ENCODE measurements around the gene SDF2. TPM values are rescaled to one million over a fixed set of nuclear protein-coding genes. Genes with fewer than 3 reads are reported as not detected.
A peak's percentile ranks its signal among the peaks of the same experiment; 100 is the strongest.

Gene SDF2
- total RNA-seq, 5 donors from 2014 or later (not counting 1 experiment from before 2014, with no cell fraction given): 25.3 to 45.8 (median 43.9) TPM

DNA sequence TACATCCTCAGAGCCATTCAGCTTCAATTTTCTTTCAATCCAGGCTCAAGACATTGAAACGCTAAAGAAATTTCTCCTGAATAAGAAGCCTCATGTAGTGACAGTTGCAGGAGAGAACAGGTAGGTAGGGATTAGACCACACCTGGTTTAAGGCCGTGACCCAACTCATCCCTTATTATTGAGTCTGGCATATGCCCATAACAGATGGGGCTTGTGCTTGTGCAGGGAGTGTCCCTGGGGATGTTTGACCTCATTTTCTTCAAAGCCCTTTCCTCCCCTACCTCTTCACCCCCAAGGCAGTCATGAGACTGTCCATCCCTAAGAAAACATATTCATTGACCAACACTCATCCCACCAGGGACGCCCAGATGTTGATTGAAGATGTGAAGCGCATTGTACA lies 24.6 kb upstream of the SDF2 start:
- Histone ChIP-seq H3K27ac (ENCODE audit: low read length) (no peak overlapping the region), H3K4me1 (ENCODE audit: control insufficient read depth in 1 of 2, extremely low read depth in 1 of 2, insufficient read depth in 2 of 2, low read length in 2 of 2) (no peaks in the 10 kb centered on the region), H3K9me3 (no peaks in the 10 kb centered on the region), H3K36me3 (ENCODE audit: control insufficient read depth in 2 of 2, extremely low read depth in 1 of 2, insufficient read depth in 1 of 2, low read length in 1 of 2) (peaks cover 15 to 94% of the 10 kb centered on the region in 2 donors), H3K4me3 (ENCODE audit: control insufficient read depth in 1 of 2, extremely low read depth in 1 of 2, low read length in 1 of 2) (no peak overlapping the region), H3K27me3 (replicated peaks in 1 of 2; ENCODE audit: control insufficient read depth in 2 of 2, extremely low read depth in 1 of 2, insufficient read depth in 2 of 2, low read length in 1 of 2) (no peaks in the 10 kb centered on the region)
- Mint-ChIP-seq H3K4me3 (no peak overlapping the region), H3K36me3 (peaks cover 72% of the 10 kb centered on the region), H3K9me3 (no peaks in the 10 kb centered on the region), H3K4me1 (no peaks in the 10 kb centered on the region), H3K27ac (no peak overlapping the region), H3K27me3 (no peaks in the 10 kb centered on the region)
- 100% methylated on average over 1 of the region's 4 CpGs for WGBS (ENCODE audit: insufficient coverage)
- no peak for ATAC-seq (replicated peaks in 1 of 4)
- CTCF ChIA-PET: no interaction called here
- no peak for DNase-seq
- POLR2A ChIA-PET: no interaction called here

GRCh38 chr17:28685366-28685765 lies 23.7 kb upstream of the SDF2 start:
- H3K9me3 ChIP-seq: no peaks in the 10 kb centered on the region
- Mint-ChIP-seq H3K27me3 (no peaks in the 10 kb centered on the region), H3K4me3 (no peak overlapping the region), H3K4me1 (no peaks in the 10 kb centered on the region), H3K9me3 (no peaks in the 10 kb centered on the region), H3K27ac (no peak overlapping the region), H3K36me3 (peaks cover 71% of the 10 kb centered on the region)
- CTCF ChIA-PET: no interaction called here
- no peak for ATAC-seq (replicated peaks in 1 of 4)
- 93% methylated on average over 2 of the region's 5 CpGs for WGBS (ENCODE audit: insufficient coverage)
- no peak overlapping the region for H3K27ac ChIP-seq (ENCODE audit: low read length)
- H3K36me3 ChIP-seq (ENCODE audit: control insufficient read depth in 2 of 2, extremely low read depth in 1 of 2, insufficient read depth in 1 of 2, low read length in 1 of 2): peaks cover 15 to 95% of the 10 kb centered on the region in 2 donors
- H3K4me1 ChIP-seq (ENCODE audit: control insufficient read depth in 1 of 2, extremely low read depth in 1 of 2, insufficient read depth in 2 of 2, low read length in 2 of 2): no peaks in the 10 kb centered on the region
- H3K4me3 ChIP-seq (ENCODE audit: control insufficient read depth in 1 of 2, extremely low read depth in 1 of 2, low read length in 1 of 2): no peak overlapping the region
- DNase-seq: no peak
- POLR2A ChIA-PET: no interaction called here
- H3K27me3 ChIP-seq (replicated peaks in 1 of 2; ENCODE audit: control insufficient read depth in 2 of 2, extremely low read depth in 1 of 2, insufficient read depth in 2 of 2, low read length in 1 of 2): no peaks in the 10 kb centered on the region

DNA sequence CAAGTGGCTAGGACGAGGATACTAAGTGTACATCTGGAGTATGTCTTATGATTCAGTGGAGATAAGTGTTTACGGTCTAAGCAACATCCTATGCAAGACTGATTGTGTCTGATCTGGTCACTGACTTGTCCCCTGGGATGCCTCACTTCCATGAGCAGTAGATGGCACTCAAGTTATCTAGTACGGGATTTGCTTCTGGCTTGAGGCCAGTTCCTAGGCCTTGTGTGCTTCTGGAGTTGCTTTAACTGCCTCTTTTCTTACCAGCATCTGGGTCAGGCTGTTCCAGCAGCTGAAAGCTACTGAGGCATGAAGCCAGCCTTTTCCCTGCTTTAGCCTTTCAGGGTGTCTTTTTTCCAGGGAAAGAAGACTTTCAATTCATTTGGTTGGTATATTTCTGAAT lies 23.3 kb upstream of the SDF2 start:
- Mint-ChIP-seq H3K27ac (no peak overlapping the region), H3K36me3 (peaks cover 68% of the 10 kb centered on the region)

DNA sequence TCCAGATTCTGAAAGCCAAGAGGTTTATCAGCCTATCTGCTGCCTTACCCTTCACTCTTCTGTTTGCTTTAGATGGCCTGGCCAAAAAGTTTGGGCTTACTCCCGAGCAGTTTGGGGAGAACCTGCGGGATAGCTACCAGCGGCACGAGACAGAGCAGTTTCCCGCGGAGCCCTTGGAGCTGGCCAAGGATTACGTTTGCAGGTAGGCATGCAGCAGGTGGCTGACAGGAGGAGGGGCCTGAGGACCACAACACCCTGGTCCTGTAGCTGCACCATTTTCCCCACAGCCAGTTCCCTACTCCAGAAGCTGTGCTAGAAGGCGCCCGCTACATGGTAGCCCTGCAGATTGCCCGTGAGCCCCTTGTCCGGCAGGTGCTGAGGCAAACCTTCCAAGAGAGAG lies 20.9 kb upstream of the SDF2 start:
- no peak overlapping the region for H3K4me3 Mint-ChIP-seq
- H3K27ac Mint-ChIP-seq: no peak overlapping the region
- no peaks in the 10 kb centered on the region for H3K9me3 ChIP-seq
- ATAC-seq (replicated peaks in 1 of 4): no peak
- H3K36me3 Mint-ChIP-seq: peaks cover 61% of the 10 kb centered on the region
- no peaks in the 10 kb centered on the region for H3K27me3 ChIP-seq (replicated peaks in 1 of 2; ENCODE audit: control insufficient read depth in 2 of 2, extremely low read depth in 1 of 2, insufficient read depth in 2 of 2, low read length in 1 of 2)
- no peak overlapping the region for H3K27ac ChIP-seq (ENCODE audit: low read length)
- no peaks in the 10 kb centered on the region for H3K4me1 ChIP-seq (ENCODE audit: control insufficient read depth in 1 of 2, extremely low read depth in 1 of 2, insufficient read depth in 2 of 2, low read length in 2 of 2)
- no peak overlapping the region for H3K4me3 ChIP-seq (ENCODE audit: control insufficient read depth in 1 of 2, extremely low read depth in 1 of 2, low read length in 1 of 2)
- ChIA-PET CTCF (interaction anchor here in 1 of 2 donors (0.6 to 1.1 kb wide), 2 partner anchors 36 to 59 kb away, joined by 3 to 5 read pairs; no protein-coding TSS in a partner anchor), POLR2A (interaction anchor here in 1 of 2 donors (0.7 kb wide), 1 partner anchor 106 kb away, joined by 3 read pairs; the partner anchor contains the start of gene ALDOC)
- no peaks in the 10 kb centered on the region for H3K4me1 Mint-ChIP-seq
- WGBS (ENCODE audit: insufficient coverage): 100% methylated on average over 7 of the region's 11 CpGs
- no peaks in the 10 kb centered on the region for H3K27me3 Mint-ChIP-seq
- DNase-seq: no peak
- no peaks in the 10 kb centered on the region for H3K9me3 Mint-ChIP-seq
- H3K36me3 ChIP-seq (ENCODE audit: control insufficient read depth in 2 of 2, extremely low read depth in 1 of 2, insufficient read depth in 1 of 2, low read length in 1 of 2): peaks cover 19 to 88% of the 10 kb centered on the region in 2 donors

More for the DNA sequence above, 23.3 kb upstream of the SDF2 start:
- CTCF ChIA-PET: no interaction called here
- Mint-ChIP-seq H3K4me1 (no peaks in the 10 kb centered on the region), H3K4me3 (no peak overlapping the region), H3K9me3 (no peaks in the 10 kb centered on the region), H3K27me3 (no peaks in the 10 kb centered on the region)
- H3K27me3 ChIP-seq (replicated peaks in 1 of 2; ENCODE audit: control insufficient read depth in 2 of 2, extremely low read depth in 1 of 2, insufficient read depth in 2 of 2, low read length in 1 of 2): no peaks in the 10 kb centered on the region
- ATAC-seq (replicated peaks in 1 of 4): no peak
- H3K4me1 ChIP-seq (ENCODE audit: control insufficient read depth in 1 of 2, extremely low read depth in 1 of 2, insufficient read depth in 2 of 2, low read length in 2 of 2): no peaks in the 10 kb centered on the region
- no peak overlapping the region for H3K4me3 ChIP-seq (ENCODE audit: control insufficient read depth in 1 of 2, extremely low read depth in 1 of 2, low read length in 1 of 2)
- POLR2A ChIA-PET: no interaction called here
- no peak for DNase-seq
- peaks cover 15 to 92% of the 10 kb centered on the region in 2 donors for H3K36me3 ChIP-seq (ENCODE audit: control insufficient read depth in 2 of 2, extremely low read depth in 1 of 2, insufficient read depth in 1 of 2, low read length in 1 of 2)
- H3K27ac ChIP-seq (ENCODE audit: low read length): no peak overlapping the region
- WGBS (ENCODE audit: insufficient coverage): 97% methylated on average over 3 of the region's 3 CpGs
- H3K9me3 ChIP-seq: no peaks in the 10 kb centered on the region

DNA sequence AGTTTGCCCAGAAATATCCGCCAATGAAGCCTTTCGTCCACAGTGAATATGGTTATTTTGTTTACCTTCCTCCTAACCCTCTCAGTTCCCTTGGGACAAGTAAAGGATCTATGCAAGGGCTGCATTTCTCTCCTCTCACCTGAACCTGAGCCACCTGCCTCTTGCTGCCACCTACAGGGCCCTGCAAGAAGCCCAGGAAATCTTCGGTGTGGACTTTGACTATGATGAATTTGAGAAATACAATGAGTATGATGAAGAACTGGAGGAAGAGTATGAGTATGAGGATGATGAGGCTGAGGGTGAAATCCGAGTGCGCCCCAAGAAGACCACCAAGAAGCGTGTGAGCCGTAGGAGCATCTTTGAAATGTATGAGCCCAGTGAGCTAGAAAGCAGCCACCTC lies 14.3 kb upstream of the SDF2 start:
- H3K27me3 Mint-ChIP-seq: no peaks in the 10 kb centered on the region
- H3K4me1 Mint-ChIP-seq: peaks cover 0 to 3% (median 0%) of the 10 kb centered on the region in 3 donors
- ChIA-PET POLR2A (interaction anchor here (0.5 to 0.6 kb wide), 2 partner anchors 12 to 28 kb away, joined by 3 to 22 read pairs; no protein-coding TSS in a partner anchor), CTCF (interaction anchor here in 1 of 2 donors (1.3 to 2.2 kb wide), 3 partner anchors 8 to 29 kb away, joined by 3 to 6 read pairs (median 4); no protein-coding TSS in a partner anchor)
- WGBS (ENCODE audit: insufficient coverage): no CpG with 5 or more reads among the region's 7 CpGs
- H3K36me3 Mint-ChIP-seq: peaks cover 62% of the 10 kb centered on the region
- no peak overlapping the region for H3K27ac Mint-ChIP-seq
- Histone ChIP-seq H3K4me1 (ENCODE audit: control insufficient read depth in 1 of 2, extremely low read depth in 1 of 2, insufficient read depth in 2 of 2, low read length in 2 of 2) (no peaks in the 10 kb centered on the region), H3K27ac (ENCODE audit: low read length) (no peak overlapping the region), H3K4me3 (ENCODE audit: control insufficient read depth in 1 of 2, extremely low read depth in 1 of 2, low read length in 1 of 2) (no peak overlapping the region), H3K9me3 (no peaks in the 10 kb centered on the region), H3K27me3 (replicated peaks in 1 of 2; ENCODE audit: control insufficient read depth in 2 of 2, extremely low read depth in 1 of 2, insufficient read depth in 2 of 2, low read length in 1 of 2) (no peaks in the 10 kb centered on the region), H3K36me3 (ENCODE audit: control insufficient read depth in 2 of 2, extremely low read depth in 1 of 2, insufficient read depth in 1 of 2, low read length in 1 of 2) (peaks cover 21 to 93% of the 10 kb centered on the region in 2 donors)
- ATAC-seq (replicated peaks in 1 of 4): no peak
- H3K9me3 Mint-ChIP-seq: no peaks in the 10 kb centered on the region
- DNase-seq: peak in 2 of 35 experiments; percentile 8 to 32
- H3K4me3 Mint-ChIP-seq: no peak overlapping the region

DNA sequence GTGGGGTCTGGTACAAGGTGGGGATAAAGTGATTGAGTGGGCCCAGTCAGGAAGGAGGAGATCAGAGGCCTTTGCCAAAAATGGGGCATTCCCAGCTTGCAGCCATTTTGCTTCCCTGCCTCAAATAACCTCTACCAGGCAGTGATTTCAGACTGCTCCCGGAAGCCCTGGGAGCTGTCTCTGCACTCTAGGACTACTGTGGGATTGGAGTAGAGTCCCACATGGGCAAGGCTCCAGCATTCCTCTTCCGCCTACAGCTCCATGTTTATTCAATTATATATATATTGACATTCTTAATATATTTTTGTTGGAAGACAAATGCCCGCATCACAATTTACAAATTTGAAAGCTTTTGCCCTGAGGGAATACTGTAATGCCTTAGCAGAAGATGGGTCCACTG lies 13.8 kb upstream of the SDF2 start:
- POLR2A ChIA-PET: interaction anchor here (0.5 to 0.6 kb wide), 4 partner anchors 13 to 75 kb away, joined by 3 to 22 read pairs (median 8); no protein-coding TSS in a partner anchor
- Mint-ChIP-seq H3K27ac (no peak overlapping the region), H3K9me3 (no peaks in the 10 kb centered on the region), H3K27me3 (no peaks in the 10 kb centered on the region), H3K36me3 (peaks cover 66% of the 10 kb centered on the region), H3K4me3 (no peak overlapping the region), H3K4me1 (peaks cover 0 to 5% (median 0%) of the 10 kb centered on the region in 3 donors)
- Histone ChIP-seq H3K27ac (ENCODE audit: low read length) (no peak overlapping the region), H3K4me1 (ENCODE audit: control insufficient read depth in 1 of 2, extremely low read depth in 1 of 2, insufficient read depth in 2 of 2, low read length in 2 of 2) (no peaks in the 10 kb centered on the region), H3K27me3 (replicated peaks in 1 of 2; ENCODE audit: control insufficient read depth in 2 of 2, extremely low read depth in 1 of 2, insufficient read depth in 2 of 2, low read length in 1 of 2) (no peaks in the 10 kb centered on the region), H3K4me3 (ENCODE audit: control insufficient read depth in 1 of 2, extremely low read depth in 1 of 2, low read length in 1 of 2) (no peak overlapping the region), H3K9me3 (no peaks in the 10 kb centered on the region), H3K36me3 (ENCODE audit: control insufficient read depth in 2 of 2, extremely low read depth in 1 of 2, insufficient read depth in 1 of 2, low read length in 1 of 2) (peaks cover 21 to 92% of the 10 kb centered on the region in 2 donors)
- no peak for DNase-seq
- no CpG with 5 or more reads among the region's 3 CpGs for WGBS (ENCODE audit: insufficient coverage)
- no peak for ATAC-seq (replicated peaks in 1 of 4)
- CTCF ChIA-PET: interaction anchor here (0.6 to 1.3 kb wide), 4 partner anchors 9 to 243 kb away, joined by 3 to 4 read pairs (median 3); no protein-coding TSS in a partner anchor

Data from T-cell (primary cell).